ENCODE results near the gene TTC39A.
"Not testable (repeated sequence)": the region's sequence is repeated elsewhere in the genome, so short reads cannot be mapped to it uniquely, and the experiment has no call there.

The TTC39A gene

DNA sequence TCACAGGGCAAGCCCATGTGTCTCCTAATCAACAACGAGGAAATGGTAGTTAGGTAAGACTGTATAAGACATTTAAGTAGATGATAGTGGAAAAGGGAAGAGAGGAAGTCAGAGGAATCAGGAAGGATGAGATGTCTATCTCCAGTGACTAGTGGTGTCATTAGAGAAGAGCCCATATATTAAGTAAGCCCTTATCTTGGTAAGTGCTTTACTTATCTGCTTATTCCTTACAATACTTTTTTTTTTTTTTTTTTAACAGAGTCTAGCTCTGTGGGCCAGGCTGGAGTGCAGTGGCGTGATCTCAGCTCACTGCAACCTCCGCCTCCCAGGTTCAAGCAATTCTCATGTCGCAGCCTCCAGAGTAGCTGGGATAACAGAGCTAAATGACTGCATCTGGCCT is 64.7 kb downstream of the TTC39A start:
- CTCF ChIA-PET = interaction anchor here (1.0 to 8.0 kb wide), 4 partner anchors 10 to 40 kb away, joined by 3 to 46 read pairs (median 16); no protein-coding TSS in a partner anchor
- POLR2A ChIA-PET = interaction anchor here (0.5 kb wide), 1 partner anchor 12 kb away, joined by 5 read pairs; no protein-coding TSS in a partner anchor
- TF ChIP-seq CTCF (IDR thresholded peaks at IDR 0.05; ENCODE audit: control extremely low read depth, extremely low read depth, low read depth, missing control alignments) = no peak
- DNase-seq (ENCODE audit: extremely low spot score) = no peak

- TF ChIP-seq CTCF (IDR thresholded peaks at IDR 0.05; ENCODE audit: control extremely low read depth, extremely low read depth, low read depth, missing control alignments) = no peak
- ChIA-PET POLR2A (no interaction called here), CTCF (interaction anchor here (0.9 to 8.0 kb wide), 4 partner anchors 9 to 31 kb away, joined by 3 to 46 read pairs (median 14); no protein-coding TSS in a partner anchor)
- DNase-seq (ENCODE audit: extremely low spot score) = no peak
Measured at GRCh38 chr1:51264451-51264850, 65.9 kb downstream of the TTC39A start.

GRCh38 chr1:51263147-51263877 is 67.0 kb downstream of the TTC39A start:
- ChIA-PET POLR2A (no interaction called here), CTCF (interaction anchor here (1.2 to 8.0 kb wide), 4 partner anchors 9 to 70 kb away, joined by 3 to 46 read pairs (median 5); no protein-coding TSS in a partner anchor)
- DNase-seq (ENCODE audit: extremely low spot score) = no peak
- TF ChIP-seq CTCF (IDR thresholded peaks at IDR 0.05; ENCODE audit: control extremely low read depth, extremely low read depth, low read depth, missing control alignments) = no peak

GRCh38 chr1:51255331-51255730 is 75.0 kb downstream of the TTC39A start:
- DNase-seq (ENCODE audit: extremely low spot score) = no peak
- ChIA-PET POLR2A (no interaction called here), CTCF (interaction anchor here (1.0 to 4.2 kb wide), 6 partner anchors 8 to 42 kb away, joined by 4 to 24 read pairs (median 6); no protein-coding TSS in a partner anchor)
- TF ChIP-seq CTCF (IDR thresholded peaks at IDR 0.05; ENCODE audit: control extremely low read depth, extremely low read depth, low read depth, missing control alignments) = no peak

- DNase-seq (ENCODE audit: extremely low spot score) = no peak
- CTCF ChIA-PET = interaction anchor here (1.8 to 4.2 kb wide), 2 partner anchors 9 to 13 kb away, joined by 5 to 24 read pairs; no protein-coding TSS in a partner anchor
- POLR2A ChIA-PET = no interaction called here
- TF ChIP-seq CTCF (IDR thresholded peaks at IDR 0.05; ENCODE audit: control extremely low read depth, extremely low read depth, low read depth, missing control alignments) = no peak
Measured at GRCh38 chr1:51253691-51254090, 76.7 kb downstream of the TTC39A start.

DNA sequence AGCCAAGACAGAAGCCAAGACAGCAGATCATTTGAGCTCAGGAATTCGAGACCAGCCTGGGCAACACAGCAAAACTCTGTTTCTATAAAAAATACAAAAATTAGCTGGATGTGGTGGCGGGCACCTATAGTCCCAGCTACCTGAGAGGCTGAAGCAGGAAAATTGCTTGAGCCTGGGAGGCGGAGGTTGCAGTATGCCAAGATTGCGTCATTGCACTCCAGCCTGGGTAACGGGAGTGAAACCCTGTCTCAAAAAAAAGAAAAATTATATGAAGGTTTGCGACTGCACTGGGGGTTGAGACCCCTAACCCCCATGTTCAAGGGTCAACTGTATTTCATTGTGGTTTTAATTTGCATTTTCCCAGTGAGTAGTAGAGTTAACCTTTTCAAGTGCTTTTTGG is 78.0 kb downstream of the TTC39A start:
- POLR2A ChIA-PET = no interaction called here
- CTCF ChIA-PET = interaction anchor here (1.1 kb wide), 1 partner anchor 44 kb away, joined by 4 read pairs; no protein-coding TSS in a partner anchor
- no peak for DNase-seq (ENCODE audit: extremely low spot score)
- TF ChIP-seq CTCF (IDR thresholded peaks at IDR 0.05; ENCODE audit: control extremely low read depth, extremely low read depth, low read depth, missing control alignments) = no peak

DNA sequence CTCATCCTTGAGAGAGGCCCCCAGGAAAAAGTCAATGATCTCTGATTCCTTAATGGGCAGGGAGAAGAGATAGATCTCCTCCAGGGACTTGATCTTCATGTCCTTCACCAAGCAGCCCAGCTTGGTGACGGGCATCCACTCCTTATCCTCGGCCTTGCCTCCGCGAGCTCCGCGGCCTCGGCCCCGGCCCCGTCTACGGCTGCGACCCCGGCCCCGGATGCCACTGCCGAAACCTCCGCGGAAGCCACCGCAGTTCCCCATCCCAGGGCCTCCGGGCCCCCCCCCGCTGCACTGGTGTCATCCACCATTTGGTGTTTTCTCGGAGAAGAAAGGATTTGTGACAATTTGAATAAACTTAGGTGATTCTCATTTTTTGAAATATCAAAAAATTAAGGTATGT is 79.2 kb downstream of the TTC39A start:
- DNase-seq (ENCODE audit: extremely low spot score); CTCF ChIA-PET; POLR2A ChIA-PET: not testable (repeated sequence)

DNA sequence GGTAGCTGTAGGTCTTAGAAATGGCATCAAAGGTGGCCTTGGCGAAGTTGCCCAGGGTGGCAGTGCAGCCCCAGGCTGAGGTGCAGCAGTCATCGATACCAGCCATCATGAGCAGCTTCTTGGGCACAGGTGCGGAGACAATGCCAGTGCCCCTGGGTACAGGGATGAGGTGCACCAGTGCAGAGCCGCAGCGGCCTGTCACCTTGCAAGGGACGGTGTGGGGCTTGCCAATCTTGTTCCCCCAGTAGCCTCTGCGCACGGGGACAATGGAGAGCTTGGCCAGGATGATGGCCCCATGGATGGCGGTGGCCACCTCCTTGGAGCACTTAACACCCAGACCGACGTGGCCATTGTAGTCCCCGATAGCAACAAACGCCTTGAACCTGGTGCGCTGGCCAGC is 79.6 kb downstream of the TTC39A start:
- CTCF ChIA-PET; POLR2A ChIA-PET; DNase-seq (ENCODE audit: extremely low spot score): not testable (repeated sequence)

Data from GM10248 (cell line).